Right atrium auricular region (tissue), 2 donors: Measurements from ENCODE around the gene SMC4. TPM values are rescaled to one million over a fixed set of nuclear protein-coding genes. Genes with fewer than 3 reads are reported as not detected.
"Not testable (repeated sequence)": the region's sequence is repeated elsewhere in the genome, so short reads cannot be mapped to it uniquely, and the experiment has no call there.

ENCODE experiments used
- DNase-seq: peaks from one replicate; pipeline ENCODE4 v3.0.0-alpha.2; 2019; ENCODE audit warnings: low spot score
- H3K27ac ChIP-seq, 2 donors: fragments of 200-600 bp; sonication (generic); 1 replicate in 1 of 2; 2 replicates in 1 of 2; pipeline ENCODE4 v1.5.1; 2016 to 2019
- H3K27me3 ChIP-seq, 2 donors: fragments of 200-600 bp; sonication (generic); one replicate each; pipeline versions ENCODE4 v1.5.1 to v1.6.0; 2017 to 2019
- H3K36me3 ChIP-seq: fragments of 200-600 bp; sonication (generic); one replicate; pipeline ENCODE4 v1.5.1; 2016
- H3K4me1 ChIP-seq, 2 donors: fragments of 200-600 bp; sonication (generic); one replicate each; pipeline versions ENCODE4 v1.5.1 to v1.6.0; 2017 to 2019
- H3K4me3 ChIP-seq, 2 donors: fragments of 200-600 bp; sonication (generic); 1 replicate in 1 of 2; 2 replicates in 1 of 2; pipeline ENCODE4 v1.5.1; 2017 to 2019; ENCODE audit warnings: mild to moderate bottlenecking in 1 of 2, moderate library complexity in 1 of 2
- H3K9me3 ChIP-seq, 2 donors: fragments of 200-600 bp; sonication (generic); one replicate each; pipeline ENCODE4 v1.5.1; 2019
- total RNA-seq, 2 donors: library from RNA; depleted of rRNA; stranded (reverse); fragments of >200 nt; gene quantifications; one replicate each; pipeline ENCODE4 v1.1.0, GENCODE V29; 2016
- TF ChIP-seq, protein P1 (sequence below), 2 donors: fragments of 200-600 bp; sonication (generic); IDR thresholded peaks; one replicate each; pipeline ENCODE4 v1.5.1; 2019; ENCODE audit warnings: antibody characterized with exemption in 2 of 2

SMC4 gene
- total RNA-seq, 2 donors from 2014 or later: 10.7 to 10.8 TPM

DNA sequence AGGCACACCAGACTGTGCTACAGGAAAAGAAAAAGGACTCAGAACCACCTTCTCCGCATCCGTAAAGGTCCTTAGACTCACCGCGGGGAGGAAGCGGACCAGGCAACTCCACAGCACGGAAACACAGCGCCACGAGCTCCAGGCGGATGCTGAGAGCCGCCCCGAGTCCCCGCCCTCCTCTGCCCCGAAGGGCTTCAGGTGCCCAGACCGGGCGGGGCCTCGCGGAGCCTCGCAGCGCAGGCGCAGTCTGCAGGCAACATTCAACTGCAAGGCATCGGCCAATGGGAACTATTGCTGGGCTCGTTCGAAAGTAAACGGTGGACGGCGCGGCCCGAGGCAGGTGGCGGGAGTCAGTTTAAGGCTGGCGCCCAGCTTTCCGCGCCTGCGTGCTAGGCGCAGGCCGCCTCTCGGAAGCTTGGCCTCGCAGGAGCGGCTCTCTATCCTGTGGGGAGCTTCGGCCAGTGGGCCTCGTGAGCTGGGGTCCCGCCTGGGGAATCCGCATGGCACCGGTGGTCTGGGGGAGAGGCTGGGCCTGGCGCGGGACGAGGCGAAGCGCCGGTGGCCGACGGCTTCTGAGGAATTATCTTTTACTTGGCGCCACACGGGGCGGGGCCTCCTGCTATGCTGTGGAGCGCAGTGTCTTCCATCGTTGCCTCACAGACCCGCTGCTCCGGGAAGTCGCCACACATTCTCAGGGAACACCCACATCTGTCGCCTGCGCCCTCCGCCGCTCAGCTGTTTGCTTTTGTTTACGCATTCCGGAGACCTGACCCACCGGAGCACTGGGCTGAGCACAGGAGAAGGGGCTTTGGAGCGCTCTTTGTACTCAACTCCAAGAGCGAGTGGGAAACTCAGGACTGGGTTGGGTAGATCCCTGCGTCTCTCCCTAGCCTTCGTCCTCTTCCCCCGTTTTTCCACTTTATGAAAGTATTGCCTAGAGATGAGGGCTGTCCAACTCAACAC, 50.5 kb downstream of the SMC4 start, which contains the start of gene TRIM59:
TRIM59 (minus strand) TSS at position 151 of the 963 bp plus-strand sequence. CDS start 10,603 bp downstream, outside the sequence.
- TF ChIP-seq, protein P1, sequence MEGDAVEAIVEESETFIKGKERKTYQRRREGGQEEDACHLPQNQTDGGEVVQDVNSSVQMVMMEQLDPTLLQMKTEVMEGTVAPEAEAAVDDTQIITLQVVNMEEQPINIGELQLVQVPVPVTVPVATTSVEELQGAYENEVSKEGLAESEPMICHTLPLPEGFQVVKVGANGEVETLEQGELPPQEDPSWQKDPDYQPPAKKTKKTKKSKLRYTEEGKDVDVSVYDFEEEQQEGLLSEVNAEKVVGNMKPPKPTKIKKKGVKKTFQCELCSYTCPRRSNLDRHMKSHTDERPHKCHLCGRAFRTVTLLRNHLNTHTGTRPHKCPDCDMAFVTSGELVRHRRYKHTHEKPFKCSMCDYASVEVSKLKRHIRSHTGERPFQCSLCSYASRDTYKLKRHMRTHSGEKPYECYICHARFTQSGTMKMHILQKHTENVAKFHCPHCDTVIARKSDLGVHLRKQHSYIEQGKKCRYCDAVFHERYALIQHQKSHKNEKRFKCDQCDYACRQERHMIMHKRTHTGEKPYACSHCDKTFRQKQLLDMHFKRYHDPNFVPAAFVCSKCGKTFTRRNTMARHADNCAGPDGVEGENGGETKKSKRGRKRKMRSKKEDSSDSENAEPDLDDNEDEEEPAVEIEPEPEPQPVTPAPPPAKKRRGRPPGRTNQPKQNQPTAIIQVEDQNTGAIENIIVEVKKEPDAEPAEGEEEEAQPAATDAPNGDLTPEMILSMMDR (IDR thresholded peaks at IDR 0.05): no peak
- Histone ChIP-seq H3K36me3 (no peaks in the 10 kb centered on the region), H3K4me3 (peak within 1 kb of the TSS; percentile 18 to 51), H3K27ac (peak within 1 kb of the TSS in 1 of 2 donors; percentile 20), H3K9me3 (no peaks in the 10 kb centered on the region), H3K27me3 (peaks cover 0 to 14% of the 10 kb centered on the region in 2 donors), H3K4me1 (peaks cover 0 to 16% of the 10 kb centered on the region in 2 donors)
- DNase-seq: peak; percentile 68

DNA sequence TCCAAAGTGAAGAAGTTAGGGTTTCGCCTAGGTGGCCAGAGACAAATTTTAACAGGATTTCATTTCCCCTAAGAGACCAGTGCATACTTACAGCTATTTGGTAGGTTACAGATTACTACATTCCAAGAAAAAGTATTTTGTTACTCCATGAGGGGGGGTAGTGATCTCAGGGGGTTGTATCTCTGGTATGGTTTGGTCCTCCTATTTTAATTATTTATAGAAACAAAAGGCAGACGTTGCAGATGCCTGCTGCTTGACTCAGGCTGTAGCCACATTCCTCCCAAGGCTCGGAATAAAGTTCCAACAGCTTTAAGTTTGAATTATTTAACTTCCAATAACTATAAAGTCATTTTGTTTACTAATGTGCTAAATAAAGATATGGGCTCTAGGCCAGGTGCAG, 51.4 kb downstream of the SMC4 start:
- TF ChIP-seq, protein P1 (IDR thresholded peaks at IDR 0.05): no peak
- Histone ChIP-seq H3K27ac (no peak overlapping the region), H3K27me3 (peaks cover 0 to 14% of the 10 kb centered on the region in 2 donors), H3K4me3 (no peak overlapping the region), H3K36me3 (no peaks in the 10 kb centered on the region), H3K9me3 (no peaks in the 10 kb centered on the region), H3K4me1 (peaks cover 0 to 16% of the 10 kb centered on the region in 2 donors)
- DNase-seq: no peak

DNA sequence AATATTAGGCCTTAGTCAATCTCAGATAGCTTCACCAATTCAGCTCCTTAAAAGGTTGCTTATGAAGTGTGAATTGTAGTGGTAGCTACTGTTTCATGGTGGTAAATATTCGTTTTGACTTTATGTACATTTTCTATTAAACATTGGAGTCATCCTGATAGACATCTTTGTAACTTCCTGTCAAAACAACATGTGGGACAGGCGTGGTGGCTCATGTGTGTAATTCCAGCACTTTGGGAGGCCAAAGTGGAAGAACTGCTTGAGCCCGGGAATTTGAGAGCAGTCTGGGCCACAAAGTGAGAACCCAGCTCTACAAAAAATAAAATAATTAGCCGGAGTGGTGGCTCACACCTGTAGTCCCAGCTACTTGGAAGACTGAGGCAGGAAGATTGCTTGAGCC, 52.2 kb downstream of the SMC4 start:
- H3K9me3 ChIP-seq: no peaks in the 10 kb centered on the region
- no peak overlapping the region for H3K4me3 ChIP-seq
- H3K36me3 ChIP-seq: no peaks in the 10 kb centered on the region
- no peak for DNase-seq
- H3K4me1 ChIP-seq: peaks cover 0 to 16% of the 10 kb centered on the region in 2 donors
- TF ChIP-seq, protein P1 (IDR thresholded peaks at IDR 0.05): no peak
- peaks cover 0 to 14% of the 10 kb centered on the region in 2 donors for H3K27me3 ChIP-seq
- H3K27ac ChIP-seq: no peak overlapping the region

DNA sequence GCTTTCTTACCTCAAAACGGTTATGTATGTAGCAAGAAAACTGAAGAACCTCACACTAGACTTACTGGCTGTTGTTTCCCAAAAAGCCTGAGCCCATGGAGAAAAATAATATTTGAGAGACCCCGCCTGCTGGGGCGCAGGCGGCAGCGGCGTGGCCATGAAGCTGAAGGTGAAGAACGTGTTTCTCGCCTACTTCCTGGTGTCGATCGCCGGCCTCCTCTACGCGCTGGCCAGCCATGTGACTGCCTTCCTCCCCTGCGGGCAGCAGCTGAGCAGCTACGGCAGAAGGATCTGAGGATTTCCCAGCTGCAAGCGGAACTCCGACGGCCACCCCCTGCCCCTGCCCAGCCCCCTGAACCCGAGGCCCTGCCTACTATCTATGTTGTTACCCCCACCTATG, 52.8 kb downstream of the SMC4 start:
- peaks cover 0 to 14% of the 10 kb centered on the region in 2 donors for H3K27me3 ChIP-seq
- not testable (repeated sequence) for H3K36me3 ChIP-seq, DNase-seq, H3K9me3 ChIP-seq, H3K4me3 ChIP-seq, H3K27ac ChIP-seq
- peaks cover 0 to 16% of the 10 kb centered on the region in 2 donors for H3K4me1 ChIP-seq

DNA sequence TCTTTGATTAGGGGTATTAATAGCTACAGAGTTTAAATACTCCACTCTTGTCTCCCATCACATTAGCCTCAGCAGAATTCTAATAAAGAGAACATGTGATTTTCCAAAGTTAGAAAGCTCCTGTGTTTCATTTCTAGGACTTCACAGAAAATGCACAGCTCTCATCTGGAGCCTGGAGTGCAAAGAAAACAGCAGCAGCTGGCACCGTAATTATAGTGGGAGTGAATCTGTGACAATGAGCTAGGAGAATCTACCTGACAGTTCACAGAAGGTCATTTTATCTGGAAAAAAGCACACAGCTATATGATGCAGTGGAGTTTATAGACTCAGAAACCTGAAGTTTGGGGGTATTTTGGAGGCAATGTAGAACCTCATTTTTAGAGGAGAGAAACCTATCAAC, 55.5 kb downstream of the SMC4 start:
- Histone ChIP-seq H3K4me3 (no peak overlapping the region), H3K27ac (no peak overlapping the region), H3K9me3 (no peaks in the 10 kb centered on the region), H3K36me3 (no peaks in the 10 kb centered on the region), H3K27me3 (no peaks in the 10 kb centered on the region), H3K4me1 (peaks cover 0 to 7% of the 10 kb centered on the region in 2 donors)
- no peak for DNase-seq
- TF ChIP-seq, protein P1 (IDR thresholded peaks at IDR 0.05): no peak

DNA sequence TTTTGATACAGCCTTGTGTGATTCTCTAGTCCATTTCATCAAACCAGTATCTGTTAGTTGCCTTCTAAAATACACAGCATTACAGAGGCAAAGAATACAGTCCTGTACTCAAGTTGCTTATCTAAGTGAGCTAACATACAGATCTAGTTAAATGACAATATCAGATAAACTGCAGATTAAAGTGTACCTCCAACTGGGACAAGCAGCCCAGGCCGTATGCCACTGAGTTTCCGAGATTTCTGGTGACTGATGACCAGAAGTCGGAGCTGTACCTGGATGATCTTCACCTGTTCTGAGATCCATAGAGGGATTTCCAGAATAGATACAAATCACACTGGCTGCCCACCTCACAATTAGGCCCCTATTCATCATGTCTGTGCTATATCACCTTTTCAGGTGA, 56.4 kb downstream of the SMC4 start:
- no peaks in the 10 kb centered on the region for H3K27me3 ChIP-seq
- no peak overlapping the region for H3K4me3 ChIP-seq
- H3K27ac ChIP-seq: no peak overlapping the region
- no peaks in the 10 kb centered on the region for H3K9me3 ChIP-seq
- no peaks in the 10 kb centered on the region for H3K4me1 ChIP-seq
- no peaks in the 10 kb centered on the region for H3K36me3 ChIP-seq
- no peak for DNase-seq
- TF ChIP-seq, protein P1 (IDR thresholded peaks at IDR 0.05): no peak
